IMR-90 (cell line): Measurements from ENCODE around the gene IFIT2. TPM values are rescaled to one million over a fixed set of nuclear protein-coding genes. Genes with fewer than 3 reads are reported as not detected.

ENCODE experiments used
- ATAC-seq: fragments of 200-7000 bp; cut with Tn5 transposase; 2 replicates; pipeline ENCODE4 v1.9.1; 2020; ENCODE audit warnings: low read depth, mild to moderate bottlenecking, moderate library complexity
- BruUV-seq: library from RNA; stranded (reverse); fragments of 400-500 nt; replicated peaks from 2 replicates; lab custom pipeline; 2021; lab: Mats Ljungman, UMichigan
- CTCF ChIA-PET: fragments of 300-600 bp; formaldehyde crosslinking; extraction: SDS; loops from one replicate; lab custom pipeline; 2021; ENCODE audit warnings: antibody characterized with exemption; lab: Yijun Ruan, JAX
- POLR2A ChIA-PET: fragments of 300-600 bp; sonication (Branson Sonifier 250); formaldehyde crosslinking; loops from one replicate; lab custom pipeline; 2022; ENCODE audit warnings: antibody characterized with exemption; ENCODE audit not compliant: unreplicated experiment; lab: Charles Lee
- DNase-seq: peaks from one replicate; pipeline ENCODE4 v3.0.0; 2013
- H2AFZ ChIP-seq: replicated peaks from 2 replicates; pipeline ENCODE3; 2013; ENCODE audit warnings: low read length, mild to moderate bottlenecking; ENCODE audit not compliant: poor library complexity
- H2AK5ac ChIP-seq: 2 replicates; pipeline ENCODE4 v1.6.1; 2013; ENCODE audit warnings: low read depth, low read length, inconsistent platforms
- H2AK9ac ChIP-seq: replicated peaks from 2 replicates; pipeline ENCODE3; 2013; ENCODE audit warnings: mild to moderate bottlenecking, low read depth, low read length, moderate library complexity; ENCODE audit not compliant: poor library complexity
- H2BK120ac ChIP-seq: 2 replicates; pipeline ENCODE4 v1.6.1; 2013; ENCODE audit warnings: low read depth, low read length, inconsistent platforms
- H2BK15ac ChIP-seq: 3 replicates; pipeline ENCODE4 v1.6.1; 2013; ENCODE audit warnings: low read depth, low read length, inconsistent platforms
- H2BK20ac ChIP-seq: 2 replicates; pipeline ENCODE4 v1.6.1; 2013; ENCODE audit warnings: low read depth, mild to moderate bottlenecking, inconsistent platforms, low read length, moderate library complexity
- H2BK5ac ChIP-seq: 2 replicates; pipeline ENCODE4 v1.6.1; 2013; ENCODE audit warnings: mild to moderate bottlenecking, low read depth, low read length, inconsistent platforms; ENCODE audit not compliant: poor library complexity, severe bottlenecking
- H3K14ac ChIP-seq: replicated peaks from 2 replicates; pipeline ENCODE4 v1.6.1; 2013; ENCODE audit warnings: low read depth, low read length, inconsistent platforms
- H3K18ac ChIP-seq: 2 replicates; pipeline ENCODE4 v1.6.1; 2013; ENCODE audit warnings: low read depth, low read length, control low read depth
- H3K23ac ChIP-seq: 2 replicates; pipeline ENCODE4 v1.6.1; 2013; ENCODE audit warnings: low read depth, low read length, inconsistent platforms
- H3K27ac ChIP-seq: 2 replicates; pipeline ENCODE4 v1.5.1; 2013; ENCODE audit warnings: mild to moderate bottlenecking, control low read depth, low read length; ENCODE audit not compliant: insufficient read depth
- H3K27me3 ChIP-seq: 2 replicates; pipeline ENCODE4 v1.6.1; 2013; ENCODE audit warnings: low read length; ENCODE audit not compliant: control insufficient read depth, insufficient read depth
- H3K36me3 ChIP-seq: 2 replicates; pipeline ENCODE4 v1.6.1; 2013; ENCODE audit warnings: low read length, mixed read lengths; ENCODE audit not compliant: control insufficient read depth, insufficient read depth
- H3K4ac ChIP-seq: 2 replicates; pipeline ENCODE4 v1.6.1; 2013; ENCODE audit warnings: low read depth, low read length, inconsistent platforms
- H3K4me1 ChIP-seq: 2 replicates; pipeline ENCODE4 v1.6.1; 2013; ENCODE audit warnings: low read length, mixed read lengths; ENCODE audit not compliant: control insufficient read depth, insufficient read depth
- H3K4me2 ChIP-seq: 2 replicates; pipeline ENCODE4 v1.6.1; 2013; ENCODE audit warnings: low read depth, mild to moderate bottlenecking, control low read depth, low read length, moderate library complexity
- H3K4me3 ChIP-seq: 2 replicates; pipeline ENCODE4 v1.5.1; 2013; ENCODE audit warnings: low read depth, mild to moderate bottlenecking, control low read depth, low read length, moderate library complexity; ENCODE audit not compliant: insufficient read depth
- H3K56ac ChIP-seq: 2 replicates; pipeline ENCODE4 v1.6.1; 2013; ENCODE audit warnings: low read length, inconsistent platforms; ENCODE audit not compliant: insufficient read depth; ENCODE audit errors: extremely low read depth
- H3K79me1 ChIP-seq, 2 experiments: 2 replicates each; pipeline ENCODE4 v1.6.1; 2013; ENCODE audit warnings: low read length in 2 of 2, inconsistent platforms in 1 of 2, low read depth in 1 of 2
- H3K9ac ChIP-seq: 2 replicates; pipeline ENCODE4 v1.6.1; 2013; ENCODE audit warnings: low read depth, low read length, control low read depth
- H3K9me1 ChIP-seq: 2 replicates; pipeline ENCODE4 v1.6.1; 2013; ENCODE audit warnings: low read length, inconsistent platforms; ENCODE audit not compliant: insufficient read depth
- H3K9me3 ChIP-seq: 2 replicates; pipeline ENCODE4 v1.6.1; 2013; ENCODE audit warnings: low read length; ENCODE audit not compliant: control insufficient read depth, insufficient read depth
- H4K20me1 ChIP-seq: 2 replicates; pipeline ENCODE4 v1.6.1; 2013; ENCODE audit warnings: low read length, inconsistent platforms; ENCODE audit not compliant: insufficient read depth
- H4K5ac ChIP-seq: 2 replicates; pipeline ENCODE4 v1.6.1; 2013; ENCODE audit warnings: mild to moderate bottlenecking, low read depth, low read length, control low read depth
- H4K8ac ChIP-seq, 2 experiments: 2 replicates each; pipeline ENCODE4 v1.6.1; 2013; ENCODE audit warnings: low read depth in 2 of 2, low read length in 2 of 2, control low read depth in 1 of 2, inconsistent platforms in 1 of 2
- H4K91ac ChIP-seq: 2 replicates; pipeline ENCODE4 v1.6.1; 2013; ENCODE audit warnings: low read depth, low read length, inconsistent platforms; ENCODE audit not compliant: insufficient read depth
- BHLHE40 ChIP-seq: fragments of 150-350 bp; IDR thresholded peaks from 2 replicates; pipeline ENCODE4 v1.6.1; 2016; ENCODE audit warnings: mild to moderate bottlenecking, low read depth, low read length
- CEBPB ChIP-seq: IDR thresholded peaks from 2 replicates; pipeline ENCODE4 v1.6.1; 2012; ENCODE audit warnings: low read depth, low read length, improper control_type of control experiment
- CHD1 ChIP-seq: IDR thresholded peaks from 2 replicates; pipeline ENCODE4 v1.6.1; 2012; ENCODE audit warnings: low read depth, low read length, improper control_type of control experiment
- FOS ChIP-seq: fragments of 150-350 bp; IDR thresholded peaks from 2 replicates; pipeline ENCODE4 v1.6.1; 2016; ENCODE audit warnings: low read depth, low read length
- MAZ ChIP-seq: IDR thresholded peaks from 2 replicates; pipeline ENCODE4 v1.6.1; 2012; ENCODE audit warnings: low read depth, mild to moderate bottlenecking, low read length, improper control_type of control experiment, moderate library complexity, borderline replicate concordance
- NFE2L2 ChIP-seq: fragments of 150-350 bp; IDR thresholded peaks from 2 replicates; pipeline ENCODE4 v1.6.1; 2016; ENCODE audit warnings: low read depth, mild to moderate bottlenecking, low read length
- POLR2A ChIP-seq: IDR thresholded peaks from 2 replicates; pipeline ENCODE4 v1.6.1; 2012; ENCODE audit warnings: mild to moderate bottlenecking, low read depth, low read length
- RCOR1 ChIP-seq: IDR thresholded peaks from 2 replicates; pipeline ENCODE4 v1.6.1; 2012; ENCODE audit warnings: mild to moderate bottlenecking, low read length, improper control_type of control experiment; ENCODE audit not compliant: insufficient replicate concordance
- RFX5 ChIP-seq: IDR thresholded peaks from 2 replicates; pipeline ENCODE4 v1.8.0; 2012; ENCODE audit warnings: low read depth, mild to moderate bottlenecking, low read length, moderate library complexity
- SMC3 ChIP-seq: fragments of 150-350 bp; IDR thresholded peaks from 2 replicates; pipeline ENCODE4 v1.6.1; 2016; ENCODE audit warnings: low read depth, mild to moderate bottlenecking, antibody characterized with exemption, low read length, moderate library complexity
- USF2 ChIP-seq: fragments of 150-350 bp; IDR thresholded peaks from 2 replicates; pipeline ENCODE4 v1.6.1; 2017; ENCODE audit warnings: mild to moderate bottlenecking, antibody characterized with exemption, low read length, low read depth
- WGBS, 2 experiments: methylation state at CpG; one replicate each; pipeline versions ENCODE4 v1.1.5 to v1.1.7; 2013; ENCODE audit warnings: missing lambda C conversion rate in 2 of 2; ENCODE audit not compliant: insufficient read length in 1 of 2; ENCODE audit errors: extremely low coverage in 2 of 2; 5-methylcytosine and 5-hydroxymethylcytosine counted together
- dilution Hi-C: fragments of 300-500 bp; cut with HindIII; formaldehyde crosslinking; loops from one replicate; pipeline ENCODE4 v1.14.3; 2018; ENCODE audit warnings: low sequenced_read_pairs; ENCODE audit not compliant: unreplicated experiment
- in situ Hi-C: fragments of 300-500 bp; cut with MboI; formaldehyde crosslinking; loops from 3 replicates; pipeline ENCODE4 v1.14.3; 2019; ENCODE audit warnings: low sequenced_read_pairs, inconsistent platforms, mixed read lengths
- intact Hi-C: fragments of 100-400 bp; cut with micrococcal nuclease; formaldehyde crosslinking; loops from 2 replicates; pipeline ENCODE4 v1.10.0; 2022
- polyA plus RNA-seq, 3 experiments: library from polyadenylated mRNA; depleted of rRNA; stranded (reverse); fragments of >200 nt; gene quantifications; 2 replicates each; pipeline ENCODE4 v1.2.3, GENCODE V29; 2012; ENCODE audit warnings: low replicate concordance in 1 of 3
- total RNA-seq: library from RNA; depleted of rRNA; stranded (reverse); fragments of >200 nt; gene quantifications from 2 replicates; pipeline ENCODE4 v1.2.3, GENCODE V29; 2012
- TF ChIP-seq, protein P1 (sequence below): fragments of 150-350 bp; IDR thresholded peaks from 2 replicates; pipeline ENCODE4 v1.6.1; 2016; ENCODE audit warnings: low read depth, mild to moderate bottlenecking, low read length, moderate library complexity, borderline replicate concordance
- TF ChIP-seq, protein P2 (sequence below): conservative IDR thresholded peaks from 2 replicates; pipeline ENCODE4 v1.5.1; 2012; ENCODE audit warnings: mild to moderate bottlenecking, low read depth, low read length, improper control_type of control experiment

Gene IFIT2
- total and polyA plus RNA-seq, 2 of the 4 experiments (the other 2 are of a cell fraction) = 1.1 to 2.2 TPM

DNA sequence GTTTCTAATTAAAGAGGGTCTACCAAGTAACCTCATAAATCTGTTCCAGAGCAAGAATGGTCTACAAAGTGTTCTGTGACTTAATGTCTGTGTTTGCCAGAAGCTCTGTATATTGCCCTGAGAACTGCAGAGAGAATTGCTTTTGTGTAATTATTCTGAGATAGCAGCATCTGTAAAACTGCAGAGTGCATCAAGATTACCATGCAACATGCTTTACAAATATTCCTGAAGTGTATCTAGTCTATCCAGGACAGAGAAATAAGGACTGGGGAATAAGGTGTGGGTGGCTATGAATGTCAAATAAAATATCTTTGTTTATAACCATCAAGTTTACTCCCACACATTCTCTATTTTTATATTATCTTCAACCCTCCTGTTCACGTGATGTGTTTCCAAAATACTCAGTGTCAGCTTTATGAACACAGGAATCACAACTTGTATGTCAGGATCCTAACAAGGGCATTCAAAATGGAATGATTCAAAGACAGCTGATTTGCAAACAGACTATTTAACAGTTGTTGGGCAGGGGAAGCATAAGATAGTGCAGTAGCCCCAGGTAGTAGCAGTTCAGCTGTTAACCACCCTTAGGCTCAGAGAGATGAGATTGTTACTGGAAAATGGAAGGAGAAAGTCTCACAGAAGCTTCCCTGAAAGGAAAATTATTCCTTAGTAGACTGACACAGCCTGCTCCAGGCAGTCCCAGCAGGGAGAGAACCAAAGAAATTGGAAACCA lies 35.0 kb upstream of the IFIT2 start:
- Histone ChIP-seq H3K27me3 (no peaks in the 10 kb centered on the region), H3K18ac (0 out of 2 replicates have a peak overlapping the region, but pooled peaks have one; percentile 8), H2BK120ac (no peak overlapping the region), H3K9me1 (no peaks in the 10 kb centered on the region), H2BK15ac (no peak overlapping the region), H2BK20ac (no peak overlapping the region), H2AK5ac (no peak overlapping the region), H3K23ac (no peak overlapping the region), H3K9ac (no peak overlapping the region; the same call in 1 of the 2 replicates), H3K27ac (no peak overlapping the region), H2AK9ac (no peak overlapping the region), H3K4ac (no peak overlapping the region), H3K36me3 (no peaks in the 10 kb centered on the region), H3K79me1 (no peaks in the 10 kb centered on the region), H3K56ac (no peak overlapping the region), H4K20me1 (no peaks in the 10 kb centered on the region), H4K5ac (no peak overlapping the region), H3K4me1 (peaks cover 4% of the 10 kb centered on the region), H4K8ac (no peak overlapping the region), H4K91ac (no peak overlapping the region), H2AFZ (no peak overlapping the region), H2BK5ac (no peak overlapping the region), H3K14ac (no peak overlapping the region), H3K4me3 (no peak overlapping the region), H3K9me3 (no peaks in the 10 kb centered on the region), H3K4me2 (no peak overlapping the region)
- ChIA-PET CTCF (no interaction called here), POLR2A (no interaction called here)
- whole genome bisulfite sequencing, 2 experiments = no CpG with 5 or more reads among the region's 1 CpG
- in situ Hi-C loops = no loop called here
- intact Hi-C loops = no loop called here
- TF ChIP-seq NFE2L2 (no peak), USF2 (no peak), RFX5 (no peak), BHLHE40 (no peak), POLR2A (no peak), MAZ (no peak), CHD1 (no peak), FOS (no peak), SMC3 (no peak), CEBPB (no peak), RCOR1 (no peak)
- TF ChIP-seq, protein P1, sequence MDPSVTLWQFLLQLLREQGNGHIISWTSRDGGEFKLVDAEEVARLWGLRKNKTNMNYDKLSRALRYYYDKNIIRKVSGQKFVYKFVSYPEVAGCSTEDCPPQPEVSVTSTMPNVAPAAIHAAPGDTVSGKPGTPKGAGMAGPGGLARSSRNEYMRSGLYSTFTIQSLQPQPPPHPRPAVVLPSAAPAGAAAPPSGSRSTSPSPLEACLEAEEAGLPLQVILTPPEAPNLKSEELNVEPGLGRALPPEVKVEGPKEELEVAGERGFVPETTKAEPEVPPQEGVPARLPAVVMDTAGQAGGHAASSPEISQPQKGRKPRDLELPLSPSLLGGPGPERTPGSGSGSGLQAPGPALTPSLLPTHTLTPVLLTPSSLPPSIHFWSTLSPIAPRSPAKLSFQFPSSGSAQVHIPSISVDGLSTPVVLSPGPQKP = no peak
- TF ChIP-seq, protein P2, sequence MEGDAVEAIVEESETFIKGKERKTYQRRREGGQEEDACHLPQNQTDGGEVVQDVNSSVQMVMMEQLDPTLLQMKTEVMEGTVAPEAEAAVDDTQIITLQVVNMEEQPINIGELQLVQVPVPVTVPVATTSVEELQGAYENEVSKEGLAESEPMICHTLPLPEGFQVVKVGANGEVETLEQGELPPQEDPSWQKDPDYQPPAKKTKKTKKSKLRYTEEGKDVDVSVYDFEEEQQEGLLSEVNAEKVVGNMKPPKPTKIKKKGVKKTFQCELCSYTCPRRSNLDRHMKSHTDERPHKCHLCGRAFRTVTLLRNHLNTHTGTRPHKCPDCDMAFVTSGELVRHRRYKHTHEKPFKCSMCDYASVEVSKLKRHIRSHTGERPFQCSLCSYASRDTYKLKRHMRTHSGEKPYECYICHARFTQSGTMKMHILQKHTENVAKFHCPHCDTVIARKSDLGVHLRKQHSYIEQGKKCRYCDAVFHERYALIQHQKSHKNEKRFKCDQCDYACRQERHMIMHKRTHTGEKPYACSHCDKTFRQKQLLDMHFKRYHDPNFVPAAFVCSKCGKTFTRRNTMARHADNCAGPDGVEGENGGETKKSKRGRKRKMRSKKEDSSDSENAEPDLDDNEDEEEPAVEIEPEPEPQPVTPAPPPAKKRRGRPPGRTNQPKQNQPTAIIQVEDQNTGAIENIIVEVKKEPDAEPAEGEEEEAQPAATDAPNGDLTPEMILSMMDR = no peak
- dilution Hi-C loops = no loop called here
- DNase-seq (no peak), ATAC-seq (no peak)
- no TSS peak for BruUV-seq
